T-cell (primary cell): ENCODE results near the gene GPR45. TPM values are rescaled to one million over a fixed set of nuclear protein-coding genes. Genes with fewer than 3 reads are reported as not detected.

Experiments used
- ATAC-seq, 4 experiments: fragments of 200-7000 bp in 3 of 4; fragments of 150-1000 bp in 1 of 4; cut with Tn5 transposase; replicated peaks in 1 of 4; 1 replicate in 3 of 4; 2 replicates in 1 of 4; pipeline ENCODE4 v1.10.0; 2021; ENCODE audit warnings: moderate library complexity in 3 of 4, mild to moderate bottlenecking in 2 of 4, moderate number of reproducible peaks in 1 of 4
- CTCF ChIA-PET, 2 donors: fragments of 300-600 bp; sonication (Branson Sonifier 250); formaldehyde crosslinking; loops; one replicate each; lab custom pipeline; 2022; ENCODE audit warnings: antibody characterized with exemption in 2 of 2; lab: Charles Lee
- POLR2A ChIA-PET, 2 donors: fragments of 300-600 bp; sonication (Branson Sonifier 250); formaldehyde crosslinking; loops; one replicate each; lab custom pipeline; 2022; ENCODE audit warnings: antibody characterized with exemption in 2 of 2; lab: Charles Lee
- DNase-seq, 35 experiments: peaks; one replicate each; pipeline versions ENCODE4 v3.0.0 to v3.0.0-alpha.2; 2013 to 2023
- H3K27ac ChIP-seq: one replicate; pipeline ENCODE4 v1.5.1; 2013; ENCODE audit warnings: low read length
- H3K27me3 ChIP-seq, 2 experiments: replicated peaks in 1 of 2; 1 replicate in 1 of 2; 2 replicates in 1 of 2; pipeline versions ENCODE4 v1.6.1 to v1.7.0; 2013; ENCODE audit warnings: low read length in 1 of 2, mixed read lengths in 1 of 2; ENCODE audit not compliant: control insufficient read depth in 2 of 2, insufficient read depth in 2 of 2; ENCODE audit errors: extremely low read depth in 1 of 2
- H3K36me3 ChIP-seq, 2 donors: 1 replicate in 1 of 2; 2 replicates in 1 of 2; pipeline versions ENCODE4 v1.6.1 to v1.7.0; 2013; ENCODE audit warnings: low read length in 1 of 2; ENCODE audit not compliant: control insufficient read depth in 2 of 2, insufficient read depth in 1 of 2; ENCODE audit errors: extremely low read depth in 1 of 2
- H3K4me1 ChIP-seq, 2 experiments: 1 replicate in 1 of 2; 2 replicates in 1 of 2; pipeline versions ENCODE4 v1.6.1 to v1.7.0; 2013; ENCODE audit warnings: low read length in 2 of 2, mixed read lengths in 1 of 2; ENCODE audit not compliant: insufficient read depth in 2 of 2, control insufficient read depth in 1 of 2; ENCODE audit errors: extremely low read depth in 1 of 2
- H3K4me3 ChIP-seq, 2 donors: 1 replicate in 1 of 2; 2 replicates in 1 of 2; pipeline versions ENCODE4 v1.5.1 to v1.7.0; 2013; ENCODE audit warnings: mild to moderate bottlenecking in 2 of 2, low read length in 1 of 2, moderate library complexity in 1 of 2; ENCODE audit not compliant: control insufficient read depth in 1 of 2; ENCODE audit errors: extremely low read depth in 1 of 2
- H3K9me3 ChIP-seq: 2 replicates; pipeline ENCODE4 v1.7.0; 2013
- H3K27ac Mint-ChIP-seq, 2 donors: one replicate each; pipeline ENCODE4 v1.8.0; 2020 to 2021; ENCODE audit warnings: mild to moderate bottlenecking in 2 of 2, mixed read lengths in 2 of 2
- H3K27me3 Mint-ChIP-seq, 2 donors: one replicate each; pipeline ENCODE4 v1.8.0; 2021 to 2022; ENCODE audit warnings: mixed read lengths in 2 of 2
- H3K36me3 Mint-ChIP-seq: one replicate; pipeline ENCODE4 v1.8.0; 2021; ENCODE audit warnings: mixed read lengths
- H3K4me1 Mint-ChIP-seq, 3 donors: one replicate each; pipeline ENCODE4 v1.8.0; 2020 to 2022; ENCODE audit warnings: mixed read lengths in 3 of 3, mild to moderate bottlenecking in 1 of 3
- H3K4me3 Mint-ChIP-seq, 3 donors: one replicate each; pipeline ENCODE4 v1.8.0; 2020 to 2022; ENCODE audit warnings: mild to moderate bottlenecking in 3 of 3, mixed read lengths in 3 of 3, moderate library complexity in 3 of 3
- H3K9me3 Mint-ChIP-seq, 3 donors: one replicate each; pipeline ENCODE4 v1.8.0; 2020 to 2022; ENCODE audit warnings: mixed read lengths in 3 of 3
- WGBS: methylation state at CpG from one replicate; pipeline ENCODE4 v1.1.5; 2013; ENCODE audit warnings: missing lambda C conversion rate; ENCODE audit not compliant: insufficient coverage; 5-methylcytosine and 5-hydroxymethylcytosine counted together
- total RNA-seq, 35 experiments: library from RNA in 6 of 35; stranded (reverse) in 6 of 35; fragments of 120-200 nt in 1 of 35; gene quantifications; one replicate each; pipeline versions ENCODE4 v1.2.1 to v1.2.4 and lab custom pipeline; 2013 to 2026

Gene GPR45
- total RNA-seq, 5 donors from 2014 or later (not counting 1 experiment from before 2014, with no cell fraction given), result not detected

- Mint-ChIP-seq H3K36me3 (no peaks in the 10 kb centered on the region), H3K4me3 (no peak overlapping the region), H3K27me3 (peaks cover 0 to 3% of the 10 kb centered on the region in 2 donors), H3K4me1 (peaks cover 5 to 6% (median 6%) of the 10 kb centered on the region in 3 donors), H3K27ac (no peak overlapping the region), H3K9me3 (no peaks in the 10 kb centered on the region)
- ATAC-seq (no peak), DNase-seq (no peak)
- WGBS, result 96% methylated on average over 50 of the region's 50 CpGs
- no peaks in the 10 kb centered on the region for H3K9me3 ChIP-seq
- peaks cover 0 to 17% of the 10 kb centered on the region in 2 experiments for H3K27me3 ChIP-seq
- POLR2A ChIA-PET, result no interaction called here
- no peak overlapping the region for H3K4me3 ChIP-seq
- no peaks in the 10 kb centered on the region for H3K36me3 ChIP-seq
- no peak overlapping the region for H3K27ac ChIP-seq
- CTCF ChIA-PET, result no interaction called here
- peaks cover 0 to 3% of the 10 kb centered on the region in 2 experiments for H3K4me1 ChIP-seq
Measured at GRCh38 chr2:105242286-105242993, 897 bp downstream of the GPR45 start.

- H3K9me3 ChIP-seq, result no peaks in the 10 kb centered on the region
- CTCF ChIA-PET, result interaction anchor here in 1 of 2 donors (0.6 kb wide), 1 partner anchor 11 kb away, joined by 5 read pairs; no protein-coding TSS in a partner anchor
- Mint-ChIP-seq H3K4me3 (no peak overlapping the region), H3K27me3 (peaks cover 0 to 3% of the 10 kb centered on the region in 2 donors), H3K9me3 (no peaks in the 10 kb centered on the region), H3K27ac (no peak overlapping the region), H3K4me1 (no peaks in the 10 kb centered on the region), H3K36me3 (no peaks in the 10 kb centered on the region)
- POLR2A ChIA-PET, result no interaction called here
- H3K27ac ChIP-seq, result no peak overlapping the region
- H3K4me3 ChIP-seq, result no peak overlapping the region
- H3K36me3 ChIP-seq, result no peaks in the 10 kb centered on the region
- 63% methylated on average over 5 of the region's 5 CpGs for WGBS
- DNase-seq (no peak), ATAC-seq (no peak)
- no peaks in the 10 kb centered on the region for H3K4me1 ChIP-seq
- peaks cover 0 to 17% of the 10 kb centered on the region in 2 experiments for H3K27me3 ChIP-seq
Measured at GRCh38 chr2:105243961-105244360, 2.4 kb downstream of the GPR45 start.

GRCh38 chr2:105244451-105244850, 2.9 kb downstream of the GPR45 start:
- WGBS, result no CpG with 5 or more reads among the region's 3 CpGs
- Histone ChIP-seq H3K4me1 (no peaks in the 10 kb centered on the region), H3K9me3 (no peaks in the 10 kb centered on the region), H3K27me3 (peaks cover 0 to 17% of the 10 kb centered on the region in 2 experiments), H3K27ac (no peak overlapping the region), H3K36me3 (no peaks in the 10 kb centered on the region), H3K4me3 (no peak overlapping the region)
- Mint-ChIP-seq H3K4me3 (no peak overlapping the region), H3K4me1 (no peaks in the 10 kb centered on the region), H3K27ac (no peak overlapping the region), H3K27me3 (peaks cover 0 to 3% of the 10 kb centered on the region in 2 donors), H3K36me3 (no peaks in the 10 kb centered on the region), H3K9me3 (no peaks in the 10 kb centered on the region)
- no peak for DNase-seq
- CTCF ChIA-PET, result interaction anchor here in 1 of 2 donors (0.6 kb wide), 1 partner anchor 12 kb away, joined by 5 read pairs; no protein-coding TSS in a partner anchor
- ATAC-seq, result no peak
- POLR2A ChIA-PET, result no interaction called here

DNA sequence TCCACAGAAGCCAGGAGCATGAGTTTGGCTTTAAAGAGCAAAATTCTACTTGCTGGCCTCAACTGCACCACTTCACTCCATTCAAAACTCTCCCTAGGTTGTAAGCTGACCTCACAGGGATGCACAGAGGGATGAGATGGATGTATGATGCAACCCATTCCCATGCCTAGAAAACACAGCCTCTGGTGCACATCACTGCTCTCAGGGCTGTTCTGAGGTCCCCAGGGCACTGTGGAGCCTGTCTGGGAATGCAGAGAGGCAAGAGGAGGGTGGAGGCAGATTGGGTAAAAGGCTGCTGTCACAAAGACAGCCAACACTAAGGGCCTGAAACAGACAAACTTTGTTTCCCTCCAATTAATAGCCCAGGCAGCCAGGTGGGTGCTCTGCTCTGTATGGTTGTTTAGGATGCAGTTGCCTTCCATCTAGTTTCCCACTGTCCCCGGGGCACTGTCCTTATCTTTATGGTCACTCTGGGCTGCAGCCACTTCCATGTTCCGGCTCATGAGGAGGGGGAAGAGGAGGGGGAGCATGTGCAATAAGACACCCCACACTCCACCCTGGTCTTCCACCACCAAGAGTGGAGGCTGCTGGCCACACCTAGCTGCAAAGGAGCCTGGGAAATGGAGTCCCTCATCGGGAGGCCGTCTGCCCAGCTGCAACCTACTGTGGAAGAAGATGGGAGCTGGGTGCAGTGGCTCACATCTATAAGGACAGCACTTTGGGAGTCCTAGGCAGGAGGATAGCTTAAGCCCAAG, 7.0 kb downstream of the GPR45 start:
- ChIA-PET POLR2A (no interaction called here), CTCF (interaction anchor here in 1 of 2 donors (1.0 kb wide), 1 partner anchor 15 kb away, joined by 3 read pairs; no protein-coding TSS in a partner anchor)
- Mint-ChIP-seq H3K27me3 (no peaks in the 10 kb centered on the region), H3K27ac (no peak overlapping the region), H3K9me3 (no peaks in the 10 kb centered on the region), H3K4me3 (no peak overlapping the region), H3K4me1 (no peaks in the 10 kb centered on the region), H3K36me3 (no peaks in the 10 kb centered on the region)
- DNase-seq (no peak), ATAC-seq (no peak)
- Histone ChIP-seq H3K9me3 (no peaks in the 10 kb centered on the region), H3K27ac (no peak overlapping the region), H3K27me3 (peaks cover 0 to 5% of the 10 kb centered on the region in 2 experiments), H3K4me3 (no peak overlapping the region), H3K36me3 (no peaks in the 10 kb centered on the region), H3K4me1 (no peaks in the 10 kb centered on the region)
- WGBS, result 92% methylated on average over 2 of the region's 4 CpGs

DNA sequence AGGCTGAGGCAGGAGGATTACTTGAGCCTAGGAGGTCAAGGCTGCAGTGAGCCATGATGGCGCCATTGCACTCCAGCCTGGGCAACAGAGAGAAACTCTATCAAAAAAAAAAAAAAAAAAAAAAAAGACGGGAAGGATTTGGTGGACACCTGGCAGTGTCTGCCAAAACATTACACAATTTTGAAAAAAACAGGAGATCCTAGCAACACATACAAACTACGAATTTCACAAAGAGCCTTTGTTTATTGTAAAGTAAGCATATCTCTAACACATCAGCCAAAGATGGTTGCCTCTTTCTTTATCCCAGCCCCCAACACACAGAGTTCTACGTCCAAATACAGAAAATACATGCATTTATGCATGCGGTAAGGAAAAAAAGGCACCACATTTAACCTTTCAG, 7.6 kb downstream of the GPR45 start:
- POLR2A ChIA-PET, result no interaction called here
- 80% methylated on average over 1 of the region's 5 CpGs for WGBS
- CTCF ChIA-PET, result no interaction called here
- no peaks in the 10 kb centered on the region for H3K9me3 ChIP-seq
- H3K4me3 ChIP-seq, result no peak overlapping the region
- no peaks in the 10 kb centered on the region for H3K36me3 ChIP-seq
- ATAC-seq, result no peak
- Mint-ChIP-seq H3K27ac (no peak overlapping the region), H3K36me3 (no peaks in the 10 kb centered on the region), H3K4me1 (no peaks in the 10 kb centered on the region), H3K9me3 (no peaks in the 10 kb centered on the region), H3K27me3 (no peaks in the 10 kb centered on the region), H3K4me3 (no peak overlapping the region)
- H3K27ac ChIP-seq, result no peak overlapping the region
- no peak for DNase-seq
- H3K4me1 ChIP-seq, result no peaks in the 10 kb centered on the region
- peaks cover 0 to 2% of the 10 kb centered on the region in 2 experiments for H3K27me3 ChIP-seq

DNA sequence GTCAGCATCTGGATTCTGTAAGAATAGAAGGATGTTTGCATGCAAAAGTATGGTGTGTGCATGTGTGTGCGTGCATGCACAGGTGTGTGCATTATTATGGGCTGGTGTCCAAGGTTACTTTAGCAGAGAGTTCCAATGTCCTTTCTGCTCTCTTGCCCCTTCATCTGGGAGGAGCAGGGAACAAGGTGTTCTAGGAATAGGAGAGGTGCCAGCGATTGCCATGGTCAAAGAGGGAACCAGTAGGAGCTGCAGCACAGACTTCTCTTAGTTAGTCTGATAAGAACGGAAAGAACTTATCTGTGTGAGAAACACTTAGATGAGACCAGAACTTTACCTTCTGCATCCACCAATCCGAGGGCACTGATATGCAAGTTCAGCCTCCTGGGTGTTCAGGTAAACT, 8.3 kb downstream of the GPR45 start:
- CTCF ChIA-PET, result no interaction called here
- 94% methylated on average over 3 of the region's 4 CpGs for WGBS

More for the DNA sequence above, 8.3 kb downstream of the GPR45 start:
- Mint-ChIP-seq H3K4me1 (no peaks in the 10 kb centered on the region), H3K4me3 (no peak overlapping the region), H3K36me3 (no peaks in the 10 kb centered on the region), H3K27me3 (no peaks in the 10 kb centered on the region), H3K9me3 (no peaks in the 10 kb centered on the region), H3K27ac (no peak overlapping the region)
- H3K9me3 ChIP-seq, result no peaks in the 10 kb centered on the region
- H3K27me3 ChIP-seq, result peaks cover 0 to 2% of the 10 kb centered on the region in 2 experiments
- H3K27ac ChIP-seq, result no peak overlapping the region
- H3K4me3 ChIP-seq, result no peak overlapping the region
- no peaks in the 10 kb centered on the region for H3K4me1 ChIP-seq
- no peaks in the 10 kb centered on the region for H3K36me3 ChIP-seq
- DNase-seq (no peak), ATAC-seq (no peak)
- POLR2A ChIA-PET, result no interaction called here
